HepG2 (cell line): ENCODE data around the gene ETV2. TPM values are rescaled to one million over a fixed set of nuclear protein-coding genes. Genes with fewer than 3 reads are reported as not detected.

Source experiments
- ATAC-seq: fragments of 200-7000 bp; cut with Tn5 transposase; 3 replicates; pipeline ENCODE4 v1.9.1; 2020; ENCODE audit warnings: mild to moderate bottlenecking, moderate library complexity
- BruUV-seq: library from RNA; stranded (reverse); fragments of 400-500 nt; replicated peaks from 2 replicates; lab custom pipeline; 2021; lab: Mats Ljungman, UMichigan
- CTCF ChIA-PET: fragments of 300-600 bp; formaldehyde crosslinking; extraction: SDS; loops from one replicate; lab custom pipeline; 2021; ENCODE audit warnings: low total read pairs, inconsistent platforms, low intra/inter-chr PET ratio; lab: Yijun Ruan, JAX
- POLR2A ChIA-PET: fragments of 350-600 bp; sonication (Branson Sonifier 250); formaldehyde crosslinking; loops from one replicate; lab custom pipeline; 2020; ENCODE audit warnings: antibody characterized with exemption, inconsistent platforms; lab: Yijun Ruan, JAX
- DNase-seq: peaks from one replicate; pipeline ENCODE4 v3.0.0-alpha.2; 2015; ENCODE audit warnings: low spot score
- FAIRE-seq: peaks from 3 replicates; lab custom pipeline; 2011; peaks lifted over from hg19 to GRCh38; lab: Jason Lieb, UNC
- H2AFZ ChIP-seq: one replicate; pipeline ENCODE4 v1.6.1; 2011; ENCODE audit warnings: low read length, inconsistent platforms
- H3K27ac ChIP-seq: fragments of 300-600 bp; 3 replicates; pipeline ENCODE4 v1.8.0; 2011; ENCODE audit warnings: mixed run types, mild to moderate bottlenecking, mixed read lengths, low read length, inconsistent platforms; ENCODE audit not compliant: insufficient read depth; ENCODE audit errors: extremely low read length
- H3K27me3 ChIP-seq, 2 experiments: fragments of 200-600 bp in 1 of 2; 2 replicates in 1 of 2; 3 replicates in 1 of 2; pipeline versions ENCODE4 v1.6.0 to v1.8.0; 2011; ENCODE audit warnings: low read length in 2 of 2, mild to moderate bottlenecking in 2 of 2, moderate library complexity in 2 of 2, inconsistent platforms in 1 of 2; ENCODE audit not compliant: insufficient read depth in 2 of 2, control insufficient read depth in 1 of 2
- H3K36me3 ChIP-seq, 2 experiments: fragments of 200-600 bp in 1 of 2; replicated peaks in 1 of 2; 2 replicates in 1 of 2; 3 replicates in 1 of 2; pipeline versions ENCODE4 v1.5.1 to v1.8.0; 2011; ENCODE audit warnings: low read length in 2 of 2, inconsistent platforms in 1 of 2; ENCODE audit not compliant: insufficient read depth in 2 of 2, control insufficient read depth in 1 of 2
- H3K4me1 ChIP-seq: 2 replicates; pipeline ENCODE4 v1.5.1; 2012; ENCODE audit warnings: low read length, inconsistent platforms; ENCODE audit not compliant: insufficient read depth
- H3K4me2 ChIP-seq: 2 replicates; pipeline ENCODE4 v1.6.0; 2011; ENCODE audit warnings: low read depth, low read length, inconsistent platforms
- H3K4me3 ChIP-seq, 3 experiments: fragments of 200-600 bp in 1 of 3; sonication (generic), shearing (Covaris generic) in 1 of 3; replicated peaks in 1 of 3; 2 replicates each; pipeline ENCODE4 v1.5.1; 2011 to 2016; ENCODE audit warnings: low read length in 3 of 3, inconsistent platforms in 2 of 3, low read depth in 2 of 3, mild to moderate bottlenecking in 2 of 3, control low read depth in 1 of 3, mixed read lengths in 1 of 3; ENCODE audit not compliant: insufficient read depth in 1 of 3
- H3K79me2 ChIP-seq: one replicate; pipeline ENCODE4 v1.6.1; 2011; ENCODE audit warnings: low read length, inconsistent platforms; ENCODE audit not compliant: insufficient read depth
- H3K9ac ChIP-seq: 2 replicates; pipeline ENCODE4 v1.6.0; 2011; ENCODE audit warnings: mild to moderate bottlenecking, low read depth, low read length, inconsistent platforms; ENCODE audit not compliant: insufficient read depth
- H3K9me3 ChIP-seq: 2 replicates; pipeline ENCODE4 v1.5.1; 2012; ENCODE audit warnings: mild to moderate bottlenecking, low read length
- H4K20me1 ChIP-seq: 2 replicates; pipeline ENCODE4 v1.6.0; 2011; ENCODE audit warnings: inconsistent platforms, mild to moderate bottlenecking, low read length, moderate library complexity; ENCODE audit not compliant: insufficient read depth
- MYC ChIP-seq: sonication (generic); formaldehyde crosslinking; IDR thresholded peaks from 2 replicates; pipeline ENCODE4 v1.9.0; 2021; ENCODE audit warnings: missing genetic modification reagents, borderline replicate concordance
- NFIC ChIP-seq: IDR thresholded peaks from 2 replicates; pipeline ENCODE4 v1.6.1; 2012; ENCODE audit warnings: mild to moderate bottlenecking, low read length, inconsistent platforms
- ZNF251 ChIP-seq: sonication (generic); formaldehyde crosslinking; IDR thresholded peaks from 2 replicates; pipeline ENCODE4 v1.9.0; 2021; ENCODE audit warnings: mild to moderate bottlenecking, missing genetic modification reagents
- ZNF629 ChIP-seq: sonication (generic); formaldehyde crosslinking; conservative IDR thresholded peaks from 2 replicates; pipeline ENCODE4 v1.5.0; 2020; ENCODE audit warnings: missing genetic modification reagents
- ZNF780A ChIP-seq: sonication (generic); formaldehyde crosslinking; IDR thresholded peaks from 2 replicates; pipeline ENCODE4 v1.8.0; 2022; ENCODE audit warnings: mild to moderate bottlenecking, missing genetic modification reagents, moderate library complexity
- WGBS: methylation state at CpG from one replicate; pipeline ENCODE4 v1.1.6; 2017; ENCODE audit warnings: low lambda C conversion rate; 5-methylcytosine and 5-hydroxymethylcytosine counted together
- in situ Hi-C: cut with HindIII; loops from 2 replicates; pipeline ENCODE4 v1.10.0; 2017; ENCODE audit warnings: low pct_unique_long_range_greater_than_20kb; ENCODE audit not compliant: extremely low pct_ligation_motif_present
- intact Hi-C: fragments of 100-400 bp; cut with micrococcal nuclease; formaldehyde crosslinking; loops from one replicate; pipeline ENCODE4 v1.10.0; 2022; ENCODE audit not compliant: unreplicated experiment
- polyA plus RNA-seq, 8 experiments: library from polyadenylated mRNA; depleted of rRNA in 3 of 8; stranded (reverse) in 7 of 8; unstranded in 1 of 8; fragments of >200 nt; fragmentation: Illumina TruSeq in 4 of 8; extraction: Trizol in 4 of 8; gene quantifications; 2 replicates each; pipeline versions ENCODE4 v1.2.1 to v1.2.3, GENCODE V29; 2011 to 2016; ENCODE audit warnings: low read depth in 4 of 8, missing spikeins in 1 of 8, mixed read lengths in 1 of 8; ENCODE audit not compliant: insufficient read depth in 1 of 8
- total RNA-seq, 5 experiments: library from RNA; depleted of rRNA; stranded (reverse); fragments of >200 nt; fragmentation: Illumina TruSeq; extraction: Trizol; gene quantifications; 2 replicates each; pipeline ENCODE4 v1.2.3, GENCODE V29; 2016; ENCODE audit warnings: low read depth in 1 of 5
- TF ChIP-seq, protein P1 (sequence below): sonication (generic); formaldehyde crosslinking; IDR thresholded peaks from 2 replicates; pipeline ENCODE4 v1.5.0; 2020; ENCODE audit warnings: missing genetic modification reagents
- TF ChIP-seq, protein P2 (sequence below): sonication (generic); formaldehyde crosslinking; IDR thresholded peaks from 2 replicates; pipeline ENCODE4 v1.5.0; 2020; ENCODE audit warnings: mild to moderate bottlenecking, missing genetic modification reagents, moderate library complexity

Gene ETV2
- total and polyA plus RNA-seq, 2 of the 13 experiments (the other 11 are each of a cell fraction or from before 2014, with no cell fraction given), result 0.07 to 0.20 TPM

DNA sequence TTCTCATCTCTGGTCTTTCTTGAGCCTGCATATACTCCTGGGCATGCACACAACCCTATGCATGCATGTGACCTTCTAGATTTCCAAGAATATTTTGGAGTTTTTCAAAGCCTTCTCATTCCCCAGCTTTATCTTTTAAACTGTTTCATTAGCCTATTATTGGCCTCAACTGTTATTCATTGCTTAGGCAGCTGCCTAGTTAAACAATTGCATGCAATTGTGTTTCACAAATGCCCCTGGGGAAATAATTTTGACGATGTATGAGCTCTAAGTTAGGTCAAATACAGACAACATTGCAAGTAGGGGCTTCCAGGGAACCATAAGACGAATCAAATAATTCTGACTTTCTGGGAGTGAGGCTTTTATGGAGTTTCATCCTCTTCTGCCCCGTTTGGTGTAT lies 22.4 kb downstream of the ETV2 start:
- no peaks in the 10 kb centered on the region for H3K27me3 ChIP-seq
- POLR2A ChIA-PET, result no interaction called here
- intact Hi-C loops (no loop called here), in situ Hi-C loops (no loop called here)
- H3K27ac ChIP-seq, result no peak overlapping the region
- no peaks in the 10 kb centered on the region for H3K36me3 ChIP-seq
- no peaks in the 10 kb centered on the region for H3K9me3 ChIP-seq
- CTCF ChIA-PET, result no interaction called here
- TF ChIP-seq, protein P1, sequence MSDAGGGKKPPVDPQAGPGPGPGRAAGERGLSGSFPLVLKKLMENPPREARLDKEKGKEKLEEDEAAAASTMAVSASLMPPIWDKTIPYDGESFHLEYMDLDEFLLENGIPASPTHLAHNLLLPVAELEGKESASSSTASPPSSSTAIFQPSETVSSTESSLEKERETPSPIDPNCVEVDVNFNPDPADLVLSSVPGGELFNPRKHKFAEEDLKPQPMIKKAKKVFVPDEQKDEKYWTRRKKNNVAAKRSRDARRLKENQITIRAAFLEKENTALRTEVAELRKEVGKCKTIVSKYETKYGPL, result no peak
- TF ChIP-seq ZNF780A (CRISPR knock-in tag), result no peak
- no peak for TF ChIP-seq NFIC
- TF ChIP-seq, protein P2, sequence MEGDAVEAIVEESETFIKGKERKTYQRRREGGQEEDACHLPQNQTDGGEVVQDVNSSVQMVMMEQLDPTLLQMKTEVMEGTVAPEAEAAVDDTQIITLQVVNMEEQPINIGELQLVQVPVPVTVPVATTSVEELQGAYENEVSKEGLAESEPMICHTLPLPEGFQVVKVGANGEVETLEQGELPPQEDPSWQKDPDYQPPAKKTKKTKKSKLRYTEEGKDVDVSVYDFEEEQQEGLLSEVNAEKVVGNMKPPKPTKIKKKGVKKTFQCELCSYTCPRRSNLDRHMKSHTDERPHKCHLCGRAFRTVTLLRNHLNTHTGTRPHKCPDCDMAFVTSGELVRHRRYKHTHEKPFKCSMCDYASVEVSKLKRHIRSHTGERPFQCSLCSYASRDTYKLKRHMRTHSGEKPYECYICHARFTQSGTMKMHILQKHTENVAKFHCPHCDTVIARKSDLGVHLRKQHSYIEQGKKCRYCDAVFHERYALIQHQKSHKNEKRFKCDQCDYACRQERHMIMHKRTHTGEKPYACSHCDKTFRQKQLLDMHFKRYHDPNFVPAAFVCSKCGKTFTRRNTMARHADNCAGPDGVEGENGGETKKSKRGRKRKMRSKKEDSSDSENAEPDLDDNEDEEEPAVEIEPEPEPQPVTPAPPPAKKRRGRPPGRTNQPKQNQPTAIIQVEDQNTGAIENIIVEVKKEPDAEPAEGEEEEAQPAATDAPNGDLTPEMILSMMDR (CRISPR knock-in tag), result no peak
- no peak for TF ChIP-seq MYC (CRISPR knock-in tag)
- 46% methylated on average over 3 of the region's 3 CpGs for WGBS
- no peaks in the 10 kb centered on the region for H4K20me1 ChIP-seq
- H3K9ac ChIP-seq, result no peak overlapping the region
- H3K79me2 ChIP-seq, result no peaks in the 10 kb centered on the region
- no peak overlapping the region for H3K4me2 ChIP-seq
- H2AFZ ChIP-seq, result no peak overlapping the region
- ATAC-seq (no peak), FAIRE-seq (no peak), DNase-seq (no peak)
- H3K4me1 ChIP-seq, result peaks cover 25% of the 10 kb centered on the region
- no TSS peak for BruUV-seq
- H3K4me3 ChIP-seq, result no peak overlapping the region

DNA sequence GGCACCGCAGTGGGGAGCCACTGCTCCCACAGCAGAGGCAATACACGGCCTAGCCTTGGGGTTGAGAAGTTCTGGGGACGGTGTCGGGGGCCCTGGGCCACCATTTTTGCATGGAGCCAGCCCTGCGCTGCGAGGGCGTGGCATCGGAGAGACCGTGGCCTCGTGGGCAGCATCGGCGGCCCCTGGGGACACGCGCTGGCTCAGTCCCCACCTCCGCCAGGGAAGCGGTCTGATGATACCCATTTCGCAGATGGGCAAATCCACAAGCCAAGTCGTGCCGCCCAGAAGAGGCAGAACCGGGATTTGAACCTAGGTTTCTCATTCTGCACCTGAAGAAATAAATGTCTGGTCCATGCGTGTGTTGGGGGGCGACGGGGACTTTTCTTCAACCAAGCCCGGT lies 23.6 kb downstream of the ETV2 start:
- Histone ChIP-seq H3K4me2 (no peak overlapping the region), H3K79me2 (no peaks in the 10 kb centered on the region), H3K4me1 (peaks cover 34% of the 10 kb centered on the region), H3K4me3 (no peak overlapping the region), H3K27ac (no peak overlapping the region), H3K9ac (no peak overlapping the region), H3K9me3 (no peaks in the 10 kb centered on the region), H3K36me3 (no peaks in the 10 kb centered on the region), H2AFZ (no peak overlapping the region), H3K27me3 (0 out of 5 replicates have a peak, but pooled peaks cover 0 to 4% of the 10 kb centered on the region in 2 experiments), H4K20me1 (no peaks in the 10 kb centered on the region)
- CTCF ChIA-PET, result no interaction called here
- ATAC-seq, result no peak
- in situ Hi-C loops (no loop called here), intact Hi-C loops (no loop called here)
- DNase-seq, result no peak
- no TSS peak for BruUV-seq
- TF ChIP-seq ZNF251 (CRISPR knock-in tag), result no peak
- peak; percentile 81 for TF ChIP-seq ZNF629
- no peak for FAIRE-seq
- POLR2A ChIA-PET, result no interaction called here
- WGBS, result 92% methylated on average over 10 of the region's 24 CpGs
